NCI-H2081 treated with DMSO at 0.1 percent for 48 hours (cell line): ENCODE data around the gene KMT2A.
"Not testable (repeated sequence)": the region's sequence is repeated elsewhere in the genome, so short reads cannot be mapped to it uniquely, and the experiment has no call there.

ENCODE experiments used
- DNase-seq: peaks from one replicate; lab custom pipeline; 2025; lab: John Stamatoyannopoulos, UW

KMT2A gene

GRCh38 chr11:118435893-118436624, at the start of gene KMT2A:
KMT2A (plus strand) TSS chr11:118436492; CDS start chr11:118436513, 21 bp downstream.
- DNase-seq, result peak; percentile 84

DNA sequence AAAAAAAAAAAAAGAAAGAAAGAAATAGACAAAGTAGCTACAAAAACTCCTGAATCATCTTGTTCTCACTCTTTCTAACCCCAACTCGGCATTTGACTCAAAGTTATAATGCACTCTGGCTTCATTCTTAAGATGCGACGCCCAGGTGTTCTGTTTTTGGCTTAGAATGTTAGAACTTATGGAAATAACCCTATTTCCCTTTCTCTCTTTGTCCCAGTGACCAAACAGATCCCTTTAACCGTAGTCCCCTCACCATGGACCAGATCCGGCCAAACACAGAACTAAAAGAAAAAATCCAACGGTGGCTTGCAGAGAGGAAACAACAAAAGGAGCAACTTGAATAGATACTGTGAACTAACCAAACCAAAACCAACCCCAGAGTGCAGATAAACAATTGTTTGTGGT, 40.2 kb upstream of the KMT2A start:
- DNase-seq, result no peak

DNA sequence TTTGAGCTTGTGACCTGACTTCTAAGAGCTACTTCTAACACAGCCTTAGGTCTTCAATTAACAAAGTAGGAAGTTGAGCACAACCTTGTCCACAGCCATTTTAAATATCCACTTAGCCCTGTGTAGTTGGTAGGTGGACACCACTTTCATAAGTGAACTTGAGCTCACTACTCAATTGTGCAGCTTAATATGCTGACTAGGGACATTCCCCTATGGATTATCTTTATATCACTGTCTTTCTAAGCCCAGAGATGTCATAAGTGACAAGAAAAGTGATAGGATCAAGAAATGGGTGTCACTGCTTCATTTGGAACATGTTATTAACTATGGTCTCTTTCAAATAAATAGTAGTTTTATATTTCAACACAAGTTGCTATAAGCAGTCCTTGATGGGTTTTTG, 38.8 kb upstream of the KMT2A start:
- no peak for DNase-seq

DNA sequence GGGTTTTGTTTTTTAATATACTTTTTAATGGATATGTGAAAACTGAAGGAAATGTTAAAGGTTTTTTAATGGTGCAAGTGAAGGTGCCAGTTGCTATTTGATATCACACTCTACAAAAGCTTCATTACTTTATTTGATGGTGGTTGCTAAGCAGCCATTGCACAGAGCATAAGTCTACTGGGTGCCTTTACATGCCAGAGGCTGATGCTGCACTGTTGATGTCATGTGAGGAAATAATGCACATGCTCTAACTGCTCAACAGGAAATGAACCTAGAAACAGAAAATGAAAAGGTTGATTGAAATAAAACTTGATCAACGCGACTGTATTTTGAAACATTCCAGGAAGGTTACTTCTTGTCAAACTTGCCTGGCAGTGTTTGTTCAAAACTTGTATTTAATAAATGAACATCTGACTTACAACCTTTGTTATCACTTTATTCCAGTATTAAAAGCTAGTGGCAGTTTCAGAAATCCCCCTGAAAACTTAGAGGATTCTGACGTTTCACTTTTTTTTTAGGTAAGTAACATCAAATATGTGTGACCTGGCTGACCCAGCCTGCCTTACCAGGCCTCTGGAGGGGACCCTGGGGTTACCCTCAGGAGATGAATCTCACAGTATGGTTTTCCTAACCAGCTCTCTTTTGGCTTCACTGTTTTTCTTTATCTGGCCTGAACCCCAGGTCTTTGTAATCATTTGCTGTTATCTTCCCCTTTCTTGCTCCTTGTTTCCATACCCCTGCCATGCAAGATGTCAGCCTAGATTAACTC, 37.3 kb upstream of the KMT2A start:
- no peak for DNase-seq

- DNase-seq, result peak; percentile 79
Observed at GRCh38 chr11:118401151-118401879, 35.0 kb upstream of the KMT2A start, which contains the start of gene ATP5MG. ATP5MG (plus strand) TSS chr11:118401606; CDS start chr11:118401666, 60 bp downstream.

DNA sequence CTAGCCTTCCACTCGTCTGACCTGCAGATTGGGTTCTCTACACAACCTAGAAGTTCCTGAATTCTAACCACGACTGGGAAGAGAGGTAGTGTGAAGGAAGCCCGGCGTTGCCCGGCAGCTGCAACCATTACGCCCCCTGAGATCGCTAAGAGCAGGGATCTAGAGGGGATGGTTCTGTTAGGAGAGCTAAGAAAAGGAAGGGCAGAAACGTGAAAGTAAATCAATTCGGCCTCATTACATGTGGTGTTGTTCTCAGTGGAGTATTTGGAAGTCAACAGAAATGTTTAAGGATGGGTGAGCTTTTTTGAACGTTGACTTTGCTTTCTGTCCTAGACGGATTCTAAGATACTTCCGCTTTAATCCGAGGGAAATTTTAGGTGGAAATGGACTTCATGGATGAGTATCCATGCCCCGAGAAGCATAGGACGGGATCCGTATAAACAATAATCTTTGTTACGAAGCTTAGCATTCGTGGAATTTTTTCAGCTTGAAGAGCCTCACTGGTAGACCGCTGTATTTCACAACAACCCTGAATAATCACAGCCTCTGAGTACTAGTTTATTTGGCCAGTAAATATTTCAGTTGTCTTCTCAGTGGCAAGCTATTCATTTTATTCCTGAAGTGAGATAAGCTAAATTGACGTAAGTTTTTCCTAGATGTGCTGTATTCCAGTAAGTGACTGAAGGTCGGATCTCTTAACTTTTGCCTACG, 34.3 kb upstream of the KMT2A start:
- no peak for DNase-seq

DNA sequence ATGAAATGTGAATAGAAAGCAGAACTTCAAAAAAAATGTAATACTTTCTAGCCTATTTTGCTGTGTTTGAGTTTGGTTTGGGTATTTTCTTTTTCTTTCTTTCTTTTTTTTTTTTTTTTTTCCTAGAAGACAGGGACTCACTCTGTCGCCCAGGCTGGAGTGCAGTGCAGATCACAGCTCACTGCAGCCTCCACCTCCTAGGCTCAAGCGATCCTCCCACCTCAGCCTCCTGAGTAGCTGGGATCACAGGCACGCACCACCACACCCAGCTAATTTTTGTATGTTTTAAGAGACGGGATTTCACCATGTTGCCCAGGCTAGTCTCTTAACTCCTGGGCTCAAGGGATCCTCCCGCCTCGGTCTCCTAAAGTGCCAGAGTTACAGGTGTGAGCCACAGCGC, 33.7 kb upstream of the KMT2A start:
- not testable (repeated sequence) for DNase-seq

DNA sequence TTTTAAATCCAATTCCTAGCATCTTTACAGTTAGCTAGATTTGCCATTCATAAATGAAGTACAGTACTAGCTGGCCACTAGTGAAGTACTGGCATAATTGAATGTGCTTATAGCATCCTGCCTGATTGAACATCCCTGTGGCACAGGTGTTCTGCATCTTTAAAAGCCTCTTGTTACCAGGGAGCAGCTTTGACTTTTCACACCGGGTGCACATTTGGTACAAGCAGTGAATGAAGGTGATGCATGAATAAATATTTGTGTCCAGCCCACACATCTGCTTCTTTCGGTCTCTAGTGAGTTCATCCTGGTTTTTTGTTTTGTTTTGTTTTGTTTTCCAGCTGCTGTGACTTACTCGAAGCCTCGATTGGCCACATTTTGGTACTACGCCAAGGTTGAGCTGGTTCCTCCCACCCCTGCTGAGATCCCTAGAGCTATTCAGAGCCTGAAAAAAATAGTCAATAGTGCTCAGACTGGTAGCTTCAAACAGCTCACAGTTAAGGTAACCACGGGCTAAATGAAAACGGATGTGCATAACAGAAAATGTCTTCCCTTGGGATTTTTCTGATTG, 29.6 kb upstream of the KMT2A start:
- peak; percentile 92 for DNase-seq

GRCh38 chr11:118410055-118410745, 26.1 kb upstream of the KMT2A start:
- DNase-seq, result no peak

DNA sequence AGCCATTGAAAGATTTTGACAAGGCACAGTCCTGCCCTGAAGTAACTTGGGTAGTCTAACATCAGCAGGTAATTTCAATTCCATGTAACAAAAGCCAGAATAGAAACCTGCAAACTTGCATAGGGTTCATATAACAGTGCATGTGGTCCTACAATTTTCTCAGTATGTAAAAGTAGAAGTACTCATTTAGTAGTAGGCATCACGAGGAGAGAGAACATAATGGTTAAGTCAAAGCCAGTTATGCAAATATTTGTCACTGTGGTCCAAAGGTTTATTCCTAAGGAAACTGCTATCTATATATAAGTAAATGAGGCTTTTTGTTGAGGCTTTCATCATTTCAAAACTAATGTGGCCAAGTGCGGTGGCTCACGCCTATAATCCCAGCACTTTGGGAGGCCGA, 24.8 kb upstream of the KMT2A start:
- no peak for DNase-seq

GRCh38 chr11:118412921-118413320, 23.4 kb upstream of the KMT2A start:
- no peak for DNase-seq

GRCh38 chr11:118415062-118415738, 21.1 kb upstream of the KMT2A start:
- DNase-seq, result no peak

DNA sequence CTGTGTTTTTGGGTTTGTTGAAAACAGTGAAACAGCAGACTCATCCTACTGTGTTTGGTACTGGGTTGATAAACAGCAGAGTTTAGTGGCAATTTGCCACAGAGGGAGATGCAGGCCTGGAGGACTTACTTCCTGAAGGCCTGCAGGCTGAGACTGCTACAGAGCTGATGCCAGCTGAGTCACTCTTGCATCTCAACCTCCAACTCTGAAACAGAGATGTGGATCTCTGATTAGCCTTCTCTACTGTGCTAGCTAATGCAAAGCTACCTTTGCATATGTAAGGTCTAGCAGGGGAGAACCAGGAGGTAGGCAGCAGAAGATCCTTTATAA, 20.6 kb upstream of the KMT2A start:
- DNase-seq, result no peak

- not testable (repeated sequence) for DNase-seq
Observed at GRCh38 chr11:118416900-118417299, 19.4 kb upstream of the KMT2A start.

GRCh38 chr11:118417801-118418200, 18.5 kb upstream of the KMT2A start:
- no peak for DNase-seq

- DNase-seq, result no peak
Observed at GRCh38 chr11:118418766-118419165, 17.5 kb upstream of the KMT2A start.

DNA sequence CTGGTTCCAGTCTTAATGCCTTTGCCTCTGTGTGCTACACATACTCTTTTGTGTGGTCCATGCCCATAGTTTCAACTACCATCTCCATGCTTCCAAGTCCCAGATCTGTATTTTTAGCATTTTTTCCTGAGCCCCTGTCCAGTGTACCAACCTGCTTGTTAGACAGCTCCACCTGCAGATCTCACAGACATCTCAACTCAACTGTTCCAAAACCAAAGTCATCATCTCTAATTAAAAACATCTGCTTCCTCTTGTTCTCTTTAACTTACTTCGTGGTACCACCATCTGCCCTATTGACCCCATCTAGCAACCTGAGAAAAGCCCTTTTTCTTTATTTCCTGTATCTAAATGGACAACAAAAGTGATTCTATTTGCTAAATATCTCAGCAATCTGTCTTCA, 8.6 kb upstream of the KMT2A start:
- no peak for DNase-seq

DNA sequence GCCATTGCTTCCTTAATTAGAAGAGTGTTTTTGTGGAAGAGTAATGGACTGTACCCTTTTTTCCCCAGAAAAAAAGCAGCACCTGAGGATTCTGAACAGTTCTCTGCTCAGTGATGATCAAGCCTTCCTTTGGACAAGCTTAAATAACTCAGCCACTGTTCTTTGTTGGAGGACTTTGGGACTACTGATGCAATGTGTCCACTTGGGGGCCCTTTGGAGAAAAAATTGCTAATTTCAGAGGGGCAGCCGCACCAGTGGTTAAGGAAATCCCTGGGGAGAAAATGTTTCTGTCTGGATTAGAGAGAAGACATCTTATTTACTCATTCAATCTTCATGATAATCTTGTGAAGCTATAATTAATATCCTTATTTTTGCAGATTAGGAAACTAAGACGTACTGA, 5.3 kb upstream of the KMT2A start:
- DNase-seq, result no peak

DNA sequence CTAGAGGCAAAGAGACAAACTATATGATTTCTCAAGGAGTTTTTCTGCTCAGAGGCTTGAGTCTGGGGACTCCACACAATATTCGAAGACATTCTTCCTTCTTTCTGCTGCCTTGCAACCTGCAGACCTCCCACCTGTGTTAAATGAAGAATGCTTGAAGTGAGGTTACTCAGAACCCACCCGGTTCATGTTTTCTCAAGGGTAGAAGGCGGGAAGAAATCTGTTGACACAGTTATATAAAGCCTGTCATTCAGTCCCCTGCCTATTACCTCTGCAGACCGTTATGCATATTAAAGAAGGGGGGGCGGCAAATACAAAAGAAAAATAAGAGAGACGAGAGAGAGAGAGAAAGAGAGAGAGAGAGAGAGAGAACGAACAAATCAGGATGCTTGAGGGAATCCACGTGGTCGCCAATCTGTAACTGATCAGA, 2.2 kb upstream of the KMT2A start:
- DNase-seq, result no peak

- no peak for DNase-seq
Observed at GRCh38 chr11:118434553-118435289, 1.6 kb upstream of the KMT2A start.
